GM18508 (cell line): ENCODE measurements around the gene HPX.
A peak's percentile ranks its signal among the peaks of the same experiment; 100 is the strongest.
"Not testable (repeated sequence)": the region's sequence is repeated elsewhere in the genome, so short reads cannot be mapped to it uniquely, and the experiment has no call there.

Experiments
- ATAC-seq: cut with Tn5 transposase; IDR thresholded peaks from one replicate; pipeline ENCODE4 v1.9.1; 2021; ENCODE audit warnings: moderate number of reproducible peaks; ENCODE audit not compliant: insufficient read depth, unreplicated experiment

HPX gene

DNA sequence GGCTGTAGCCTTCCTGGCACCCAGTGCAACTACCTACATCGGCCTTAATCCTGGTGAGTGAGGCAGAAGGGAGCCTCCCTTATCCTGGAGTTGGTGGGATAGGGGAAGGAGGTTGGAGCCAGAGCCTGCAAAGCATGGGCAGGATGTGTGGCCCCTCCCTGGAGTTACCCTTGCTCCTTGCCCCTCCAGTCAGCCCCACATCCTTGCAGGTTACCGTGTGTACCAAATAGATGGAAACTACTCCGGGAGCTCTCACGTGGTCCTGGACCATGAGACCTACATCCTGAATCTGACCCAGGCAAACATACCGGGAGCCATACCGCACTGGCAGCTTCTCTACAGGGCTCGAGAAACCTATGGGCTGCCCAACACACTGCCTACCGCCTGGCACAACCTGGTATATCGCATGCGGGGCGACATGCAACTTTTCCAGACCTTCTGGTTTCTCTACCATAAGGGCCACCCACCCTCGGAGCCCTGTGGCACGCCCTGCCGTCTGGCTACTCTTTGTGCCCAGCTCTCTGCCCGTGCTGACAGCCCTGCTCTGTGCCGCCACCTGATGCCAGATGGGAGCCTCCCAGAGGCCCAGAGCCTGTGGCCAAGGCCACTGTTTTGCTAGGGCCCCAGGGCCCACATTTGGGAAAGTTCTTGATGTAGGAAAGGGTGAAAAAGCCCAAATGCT lies 46.7 kb downstream of the HPX start:
- ATAC-seq, result no peak

DNA sequence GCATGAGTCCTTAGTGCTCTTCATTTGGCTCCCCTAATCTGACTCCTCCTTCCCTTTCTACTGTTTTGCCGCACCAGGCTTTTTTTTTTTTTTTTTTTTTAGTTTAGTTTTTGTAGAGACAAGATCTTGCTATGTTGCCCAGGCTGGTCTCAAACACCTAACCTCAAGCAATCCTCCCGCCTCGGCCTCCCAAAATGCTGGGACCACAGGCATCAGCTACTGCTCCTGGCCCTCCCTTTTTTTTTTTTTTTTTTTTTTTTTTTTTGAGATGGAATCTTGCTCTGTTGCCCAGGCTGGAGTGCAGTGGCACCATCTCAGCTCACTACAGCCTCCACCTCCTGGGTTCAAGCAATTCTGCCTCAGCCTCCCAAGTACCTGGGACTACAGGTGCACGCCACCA lies 48.5 kb downstream of the HPX start:
- ATAC-seq, result not testable (repeated sequence)

DNA sequence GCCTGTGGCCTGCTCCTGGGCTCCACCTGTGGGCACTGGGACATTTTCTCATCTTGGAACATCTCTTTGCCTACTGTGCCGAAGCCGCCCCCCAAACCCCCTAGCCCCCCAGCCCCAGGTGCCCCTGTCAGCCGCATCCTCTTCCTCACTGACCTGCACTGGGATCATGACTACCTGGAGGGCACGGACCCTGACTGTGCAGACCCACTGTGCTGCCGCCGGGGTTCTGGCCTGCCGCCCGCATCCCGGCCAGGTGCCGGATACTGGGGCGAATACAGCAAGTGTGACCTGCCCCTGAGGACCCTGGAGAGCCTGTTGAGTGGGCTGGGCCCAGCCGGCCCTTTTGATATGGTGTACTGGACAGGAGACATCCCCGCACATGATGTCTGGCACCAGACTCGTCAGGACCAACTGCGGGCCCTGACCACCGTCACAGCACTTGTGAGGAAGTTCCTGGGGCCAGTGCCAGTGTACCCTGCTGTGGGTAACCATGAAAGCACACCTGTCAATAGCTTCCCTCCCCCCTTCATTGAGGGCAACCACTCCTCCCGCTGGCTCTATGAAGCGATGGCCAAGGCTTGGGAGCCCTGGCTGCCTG lies 49.2 kb downstream of the HPX start:
- ATAC-seq, result no peak

DNA sequence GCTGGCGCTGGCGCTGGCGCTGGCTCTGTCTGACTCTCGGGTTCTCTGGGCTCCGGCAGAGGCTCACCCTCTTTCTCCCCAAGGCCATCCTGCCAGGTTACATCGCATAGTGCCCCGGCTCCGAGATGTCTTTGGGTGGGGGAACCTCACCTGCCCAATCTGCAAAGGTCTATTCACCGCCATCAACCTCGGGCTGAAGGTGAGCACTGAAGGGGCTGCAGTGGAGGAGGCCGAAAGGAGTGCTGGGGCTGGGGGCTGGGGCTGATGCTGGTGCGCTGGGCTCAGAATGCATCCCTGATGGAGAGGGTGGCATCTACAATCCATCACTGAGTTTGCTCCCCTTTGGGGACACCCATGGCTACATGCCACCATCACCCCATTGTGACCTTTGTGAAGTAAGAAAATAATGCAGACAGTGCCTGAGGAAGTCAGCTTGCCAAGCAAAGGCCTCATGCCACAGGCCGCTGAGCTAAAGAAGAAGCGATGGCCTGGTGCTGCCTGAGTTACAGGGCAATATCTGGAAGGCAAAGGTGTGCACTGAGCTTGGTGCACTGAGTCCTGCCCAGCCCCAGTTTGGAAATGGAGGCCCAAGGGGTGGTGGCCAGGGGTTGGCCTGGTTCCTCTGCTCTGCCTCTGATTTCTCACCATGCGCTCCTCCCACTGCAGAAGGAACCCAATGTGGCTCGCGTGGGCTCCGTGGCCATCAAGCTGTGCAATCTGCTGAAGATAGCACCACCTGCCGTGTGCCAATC lies 49.9 kb downstream of the HPX start:
- no peak for ATAC-seq

DNA sequence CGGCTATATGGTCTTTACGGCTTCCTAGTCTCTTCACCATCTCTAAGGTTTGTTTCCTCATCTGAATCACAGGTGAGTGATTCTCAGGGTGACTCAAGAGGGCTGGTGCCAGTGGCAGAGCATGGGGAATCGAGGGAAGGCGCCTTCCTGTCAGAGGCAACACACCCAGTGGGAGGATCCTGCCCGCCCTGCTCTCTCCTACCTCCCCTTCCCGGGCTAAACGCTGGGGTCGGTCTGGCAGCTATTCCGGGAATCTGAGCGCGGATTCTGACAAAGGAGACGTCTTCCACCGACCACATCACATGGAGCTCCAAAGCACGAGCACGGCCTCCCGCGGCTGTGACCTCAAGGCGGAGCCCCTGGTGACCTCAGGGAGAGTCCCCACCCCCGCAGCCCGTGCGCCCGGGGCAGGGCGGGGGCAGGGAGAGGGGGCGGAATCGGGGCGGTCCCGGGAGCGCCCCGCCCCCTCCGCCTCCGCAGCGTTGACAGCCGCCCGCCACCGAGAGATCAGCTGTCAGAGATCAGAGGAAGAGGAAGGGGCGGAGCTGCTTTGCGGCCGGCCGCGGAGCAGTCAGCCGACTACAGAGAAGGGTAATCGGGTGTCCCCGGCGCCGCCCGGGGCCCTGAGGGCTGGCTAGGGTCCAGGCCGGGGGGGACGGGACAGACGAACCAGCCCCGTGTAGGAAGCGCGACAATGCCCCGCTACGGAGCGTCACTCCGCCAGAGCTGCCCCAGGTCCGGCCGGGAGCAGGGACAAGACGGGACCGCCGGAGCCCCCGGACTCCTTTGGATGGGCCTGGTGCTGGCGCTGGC lies 50.7 kb downstream of the HPX start, which contains the start of gene SMPD1:
Gene SMPD1, plus strand, starts transcription at position 570 of the 813 bp plus-strand sequence. Its CDS starts 125 bp downstream, at position 695.
- peak; percentile 80 for ATAC-seq

DNA sequence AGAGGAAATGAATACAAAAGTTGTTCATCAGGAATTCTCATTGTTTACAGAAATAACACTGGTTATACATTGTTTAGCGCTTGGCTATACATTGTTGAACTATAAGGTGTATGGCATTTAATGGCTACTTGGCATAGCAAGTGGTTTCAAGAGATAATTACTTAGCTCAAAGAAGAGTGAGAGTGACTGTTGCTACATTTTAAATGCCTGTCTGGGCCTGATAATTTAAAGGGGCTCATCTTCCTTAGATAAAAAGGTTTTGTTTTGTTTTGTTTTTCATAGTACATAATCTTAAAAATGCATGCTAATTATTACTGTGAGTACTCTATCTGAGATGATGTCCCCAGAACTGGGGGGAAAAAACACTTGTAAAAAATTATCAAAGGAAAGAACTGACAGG lies 52.0 kb downstream of the HPX start:
- no peak for ATAC-seq

DNA sequence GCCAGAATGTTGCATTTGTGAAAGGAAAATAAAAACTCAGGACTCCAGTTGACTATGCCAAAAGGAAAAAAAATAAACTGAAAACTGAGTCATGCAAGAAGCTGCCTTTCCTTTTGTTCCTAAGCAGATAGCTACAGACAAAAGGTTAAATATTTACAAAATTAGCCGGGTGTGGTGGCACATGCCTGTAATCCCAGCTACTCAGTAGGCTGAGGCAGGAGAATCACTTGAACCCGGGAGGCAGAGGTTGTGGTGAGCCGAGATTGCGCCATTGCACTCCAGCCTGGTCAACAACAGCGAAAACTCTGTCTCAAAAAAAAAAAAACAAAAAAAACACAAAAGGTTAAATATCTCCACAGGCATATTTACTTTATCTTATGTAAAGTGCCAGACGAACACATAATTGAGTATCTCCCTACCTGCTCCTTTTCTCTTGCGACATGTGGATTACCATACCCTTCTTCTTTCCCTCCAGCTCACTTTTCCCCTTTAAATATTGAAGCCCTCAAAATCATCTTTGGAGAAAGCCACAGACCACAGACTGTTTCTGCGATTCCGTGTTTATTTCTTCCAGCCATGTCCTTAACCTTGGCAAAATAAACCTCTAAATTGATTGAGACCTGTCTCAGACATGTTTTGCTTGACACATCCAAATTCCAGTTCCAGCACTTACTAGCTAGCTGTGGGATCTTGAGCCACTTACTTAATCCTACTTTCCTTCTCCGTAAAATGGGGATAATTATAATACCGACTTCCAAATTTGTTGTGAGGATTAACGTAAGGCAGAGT lies 52.8 kb downstream of the HPX start:
- no peak for ATAC-seq

DNA sequence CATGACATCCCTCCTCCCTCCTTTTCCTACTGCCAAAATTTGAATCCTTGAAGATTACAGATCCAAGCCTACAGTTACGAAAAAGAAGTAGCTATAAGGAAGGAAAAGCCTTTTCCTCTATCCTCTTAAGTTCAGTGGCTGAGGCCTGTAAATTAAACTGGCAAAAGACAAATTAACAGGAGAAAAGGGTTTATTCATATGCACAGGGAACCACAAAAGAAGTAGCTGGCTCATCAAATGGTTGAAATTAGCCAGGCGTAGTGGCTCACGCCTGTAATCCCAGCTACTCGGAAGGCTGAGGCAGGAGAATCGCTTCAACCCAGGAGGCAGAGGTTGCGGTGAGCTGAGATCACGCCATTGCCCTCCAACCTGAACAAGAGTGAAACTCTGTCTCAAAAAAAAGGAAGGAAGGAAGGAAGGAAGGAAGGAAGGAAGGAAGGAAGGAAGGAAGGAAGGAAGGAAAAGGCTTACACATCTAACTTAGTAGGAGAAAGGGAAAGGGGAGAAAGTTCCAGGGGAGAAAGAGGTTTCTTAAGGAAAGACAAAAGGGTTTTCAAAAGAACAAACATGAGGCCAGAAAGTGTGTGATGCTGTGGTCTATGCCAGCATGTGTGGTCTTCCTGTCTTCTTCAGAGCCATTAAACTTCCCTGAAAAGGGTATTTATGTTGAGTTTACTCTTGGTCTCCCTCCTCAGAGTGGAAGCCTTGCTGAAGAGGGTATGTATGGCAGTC lies 55.6 kb downstream of the HPX start:
- ATAC-seq, result no peak
